OCI-LY7 (cell line): ENCODE data around the gene RTN4.

ENCODE experiments used
- CTCF ChIP-seq: fragments of 200-600 bp; sonication (generic); conservative IDR thresholded peaks from 2 replicates; pipeline ENCODE4 v1.5.1; 2014; ENCODE audit warnings: mild to moderate bottlenecking, antibody characterized with exemption, low read length, moderate library complexity, mixed read lengths
- EZH2phosphoT487 ChIP-seq: fragments of 200-600 bp; sonication (generic); IDR thresholded peaks from 2 replicates; pipeline ENCODE4 v1.6.1; 2018; ENCODE audit warnings: low read depth, borderline replicate concordance, mild to moderate bottlenecking, mixed run types, antibody characterized with exemption, low read length, moderate library complexity, mixed read lengths

GRCh38 chr2:54969940-54970338, 80.3 kb downstream of the RTN4 start:
- TF ChIP-seq CTCF (no peak), EZH2phosphoT487 (no peak)
